GM12878 (cell line): ENCODE measurements around the gene HBD. TPM values are rescaled to one million over a fixed set of nuclear protein-coding genes. Genes with fewer than 3 reads are reported as not detected.

ENCODE experiments used
- ATAC-seq: fragments of 200-7000 bp; cut with Tn5 transposase; 3 replicates; pipeline ENCODE4 v1.9.1; 2020; ENCODE audit warnings: mild to moderate bottlenecking, moderate library complexity
- BruUV-seq: library from RNA; stranded (reverse); fragments of 400-500 nt; replicated peaks from 2 replicates; lab custom pipeline; 2021; lab: Mats Ljungman, UMichigan
- CTCF ChIA-PET: fragments of 300-600 bp; sonication (Branson Sonifier 250); formaldehyde crosslinking; extraction: SDS; loops from one replicate; lab custom pipeline; 2021; ENCODE audit warnings: inconsistent platforms; lab: Yijun Ruan, JAX
- POLR2A ChIA-PET: fragments of 350-600 bp; formaldehyde crosslinking; extraction: SDS; loops from one replicate; lab custom pipeline; 2021; ENCODE audit warnings: inconsistent platforms; lab: Charles Lee
- RAD21 ChIA-PET: fragments of 300-600 bp; sonication (Branson Sonifier 250); formaldehyde crosslinking; loops from one replicate; lab custom pipeline; 2023; ENCODE audit warnings: antibody characterized with exemption; ENCODE audit not compliant: unreplicated experiment; lab: Charles Lee
- SMC1A ChIA-PET: fragments of 300-600 bp; sonication (Branson Sonifier 250); formaldehyde crosslinking; loops from one replicate; lab custom pipeline; 2023; ENCODE audit not compliant: unreplicated experiment, uncharacterized antibody; lab: Charles Lee
- DNase-seq: peaks from one replicate; pipeline ENCODE4 v3.0.0-alpha.2; 2011; ENCODE audit warnings: low read depth, low spot score
- FAIRE-seq: peaks from 3 replicates; lab custom pipeline; 2011; peaks lifted over from hg19 to GRCh38; lab: Jason Lieb, UNC
- H2AFZ ChIP-seq: 2 replicates; pipeline ENCODE4 v1.6.0; 2011; ENCODE audit warnings: low read depth, low read length, control low read depth; ENCODE audit not compliant: control insufficient read depth
- H3K27ac ChIP-seq: 2 replicates; pipeline ENCODE4 v1.5.1; 2011; ENCODE audit warnings: control low read depth; ENCODE audit not compliant: control insufficient read depth, insufficient read depth
- H3K27me3 ChIP-seq, 2 experiments: replicated peaks in 1 of 2; 2 replicates each; pipeline versions ENCODE4 v1.6.0 to v1.6.1; 2011; ENCODE audit warnings: low read length in 1 of 2; ENCODE audit not compliant: control insufficient read depth in 2 of 2, insufficient read depth in 2 of 2
- H3K36me3 ChIP-seq, 2 experiments: 2 replicates each; pipeline ENCODE4 v1.5.1; 2011; ENCODE audit warnings: low read length in 1 of 2; ENCODE audit not compliant: control insufficient read depth in 2 of 2, insufficient read depth in 2 of 2
- H3K4me1 ChIP-seq: 2 replicates; pipeline ENCODE4 v1.6.1; 2011; ENCODE audit warnings: mild to moderate bottlenecking, low read length, moderate library complexity, mixed read lengths; ENCODE audit not compliant: control insufficient read depth, insufficient read depth
- H3K4me2 ChIP-seq: 2 replicates; pipeline ENCODE4 v1.6.0; 2011; ENCODE audit warnings: control low read depth; ENCODE audit not compliant: control insufficient read depth, insufficient read depth
- H3K4me3 ChIP-seq: fragments of 200-600 bp; sonication (generic); 2 replicates; pipeline ENCODE4 v1.5.1; 2016
- H3K79me2 ChIP-seq: 2 replicates; pipeline ENCODE4 v1.6.0; 2011; ENCODE audit warnings: low read length; ENCODE audit not compliant: control insufficient read depth, insufficient read depth
- H3K9ac ChIP-seq: 2 replicates; pipeline ENCODE4 v1.8.0; 2011; ENCODE audit warnings: low read length, control low read depth, mixed read lengths; ENCODE audit not compliant: control insufficient read depth, insufficient read depth
- H3K9me3 ChIP-seq: replicated peaks from 3 replicates; pipeline ENCODE4 v1.5.1; 2011; ENCODE audit warnings: mild to moderate bottlenecking, low read length; ENCODE audit not compliant: control insufficient read depth, insufficient read depth
- H4K20me1 ChIP-seq: 2 replicates; pipeline ENCODE4 v1.6.0; 2011; ENCODE audit not compliant: control insufficient read depth, insufficient read depth
- CBFB ChIP-seq: IDR thresholded peaks from 2 replicates; pipeline ENCODE4 v1.6.1; 2016; ENCODE audit warnings: antibody characterized with exemption, low read depth
- HDAC2 ChIP-seq: fragments of 200-600 bp; sonication (generic); IDR thresholded peaks from 2 replicates; pipeline ENCODE4 v1.6.1; 2017
- NFYB ChIP-seq: IDR thresholded peaks from 2 replicates; pipeline ENCODE4 v1.6.1; 2011; ENCODE audit warnings: low read depth, mild to moderate bottlenecking, low read length, improper control_type of control experiment, moderate library complexity; ENCODE audit not compliant: insufficient read depth
- PML ChIP-seq: IDR thresholded peaks from 2 replicates; pipeline ENCODE4 v1.6.1; 2012; ENCODE audit warnings: low read length, inconsistent platforms
- RAD21 ChIP-seq: IDR thresholded peaks from 2 replicates; pipeline ENCODE4 v1.6.1; 2011; ENCODE audit warnings: mild to moderate bottlenecking, low read depth, low read length, moderate library complexity; ENCODE audit not compliant: insufficient read depth
- SMAD5 ChIP-seq: IDR thresholded peaks from 2 replicates; pipeline ENCODE4 v1.6.1; 2016; ENCODE audit warnings: antibody characterized with exemption, low read depth
- SMC3 ChIP-seq: IDR thresholded peaks from 2 replicates; pipeline ENCODE4 v1.6.1; 2011; ENCODE audit warnings: low read length, improper control_type of control experiment, borderline replicate concordance
- TCF7 ChIP-seq: IDR thresholded peaks from 2 replicates; pipeline ENCODE4 v1.6.1; 2014; ENCODE audit warnings: antibody characterized with exemption, borderline replicate concordance
- WGBS: methylation state at CpG from one replicate; pipeline ENCODE4 v1.1.6; 2016; ENCODE audit warnings: low lambda C conversion rate; ENCODE audit not compliant: insufficient replicate concordance, insufficient coverage; ENCODE audit errors: missing lambda C conversion rate; 5-methylcytosine and 5-hydroxymethylcytosine counted together
- in situ Hi-C: fragments of 300-500 bp; cut with MboI; formaldehyde crosslinking; loops from 9 replicates; pipeline ENCODE4 v1.14.3; 2018; ENCODE audit warnings: mixed read lengths
- intact Hi-C: fragments of 100-400 bp; cut with micrococcal nuclease; formaldehyde crosslinking; loops from one replicate; pipeline ENCODE4 v1.14.2; 2022; ENCODE audit not compliant: unreplicated experiment
- polyA plus RNA-seq, 11 experiments: library from polyadenylated mRNA; depleted of rRNA in 4 of 11; unstranded in 6 of 11; stranded (reverse) in 5 of 11; fragments of >200 nt; fragmentation: Nextera tagmentation in 4 of 11; fragmentation: Illumina TruSeq in 1 of 11; extraction: Ambion mirVana in 4 of 11; extraction: Trizol in 1 of 11; gene quantifications; 1 replicate in 1 of 11; 2 replicates in 10 of 11; pipeline versions ENCODE4 v1.2.1 to v1.2.3, GENCODE V29; 2011 to 2016; ENCODE audit warnings: inconsistent platforms in 2 of 11, missing spikeins in 2 of 11, low read depth in 1 of 11
- total RNA-seq, 4 experiments: library from RNA; depleted of rRNA in 3 of 4; stranded (reverse); fragments of >200 nt in 3 of 4; fragmentation: Illumina TruSeq in 1 of 4; extraction: Trizol in 1 of 4; gene quantifications; 2 replicates each; pipeline versions ENCODE4 v1.2.1 to v1.2.3, GENCODE V29; 2013 to 2021
- TF ChIP-seq, protein P1 (sequence below): fragments of 450-650 bp; IDR thresholded peaks from 2 replicates; pipeline ENCODE4 v1.6.1; 2018; ENCODE audit warnings: mild to moderate bottlenecking, low read depth, moderate library complexity; ENCODE audit not compliant: partially characterized antibody

The HBD gene
- total and polyA plus RNA-seq, 10 of the 15 experiments (the other 5 are each of a cell fraction or from before 2014, with no cell fraction given) = 0.11 to 0.32 TPM; not detected in 8

DNA sequence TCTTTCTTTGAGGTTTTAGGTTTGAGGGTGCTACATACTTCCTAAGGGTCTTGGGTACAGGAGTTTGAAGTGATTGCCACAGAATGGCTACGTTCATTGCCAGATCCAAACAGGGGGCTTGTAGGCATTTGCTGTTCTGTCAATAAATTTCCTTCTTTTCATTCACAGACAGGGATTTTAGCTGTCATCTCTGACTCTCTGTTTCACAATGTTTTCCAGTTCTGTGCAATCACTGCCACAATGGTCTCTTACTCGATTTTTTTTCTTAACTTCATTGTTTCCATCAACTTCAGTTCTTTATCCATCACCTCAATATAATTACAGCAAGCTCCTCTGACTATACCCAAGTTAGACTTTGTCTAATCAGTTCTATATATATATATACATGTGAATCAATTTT is 6.2 kb upstream of the HBD start:
- TF ChIP-seq TCF7 = no peak
- TF ChIP-seq SMAD5 = no peak
- no peak for TF ChIP-seq RAD21
- TF ChIP-seq, protein P1, sequence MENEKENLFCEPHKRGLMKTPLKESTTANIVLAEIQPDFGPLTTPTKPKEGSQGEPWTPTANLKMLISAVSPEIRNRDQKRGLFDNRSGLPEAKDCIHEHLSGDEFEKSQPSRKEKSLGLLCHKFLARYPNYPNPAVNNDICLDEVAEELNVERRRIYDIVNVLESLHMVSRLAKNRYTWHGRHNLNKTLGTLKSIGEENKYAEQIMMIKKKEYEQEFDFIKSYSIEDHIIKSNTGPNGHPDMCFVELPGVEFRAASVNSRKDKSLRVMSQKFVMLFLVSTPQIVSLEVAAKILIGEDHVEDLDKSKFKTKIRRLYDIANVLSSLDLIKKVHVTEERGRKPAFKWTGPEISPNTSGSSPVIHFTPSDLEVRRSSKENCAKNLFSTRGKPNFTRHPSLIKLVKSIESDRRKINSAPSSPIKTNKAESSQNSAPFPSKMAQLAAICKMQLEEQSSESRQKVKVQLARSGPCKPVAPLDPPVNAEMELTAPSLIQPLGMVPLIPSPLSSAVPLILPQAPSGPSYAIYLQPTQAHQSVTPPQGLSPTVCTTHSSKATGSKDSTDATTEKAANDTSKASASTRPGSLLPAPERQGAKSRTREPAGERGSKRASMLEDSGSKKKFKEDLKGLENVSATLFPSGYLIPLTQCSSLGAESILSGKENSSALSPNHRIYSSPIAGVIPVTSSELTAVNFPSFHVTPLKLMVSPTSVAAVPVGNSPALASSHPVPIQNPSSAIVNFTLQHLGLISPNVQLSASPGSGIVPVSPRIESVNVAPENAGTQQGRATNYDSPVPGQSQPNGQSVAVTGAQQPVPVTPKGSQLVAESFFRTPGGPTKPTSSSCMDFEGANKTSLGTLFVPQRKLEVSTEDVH = no peak
- no peak for TF ChIP-seq SMC3
- no peak for TF ChIP-seq HDAC2
- TF ChIP-seq PML = no peak
- TF ChIP-seq CBFB = no peak
- TF ChIP-seq NFYB = no peak
- Histone ChIP-seq H3K4me3 (no peak overlapping the region), H3K36me3 (no peaks in the 10 kb centered on the region), H4K20me1 (no peaks in the 10 kb centered on the region), H3K4me2 (no peak overlapping the region), H3K9me3 (no peaks in the 10 kb centered on the region), H3K79me2 (no peaks in the 10 kb centered on the region), H2AFZ (no peak overlapping the region), H3K27me3 (no peaks in the 10 kb centered on the region; a peak in 1 of 4 replicates), H3K9ac (no peak overlapping the region), H3K27ac (no peak overlapping the region), H3K4me1 (no peaks in the 10 kb centered on the region)
- BruUV-seq = no TSS peak
- ATAC-seq (no peak), DNase-seq (no peak), FAIRE-seq (no peak)
- in situ Hi-C loops = no loop called here
- intact Hi-C loops = no loop called here
- ChIA-PET CTCF (interaction anchor here (1.4 kb wide), 1 partner anchor 39 kb away, joined by 4 read pairs; the partner anchor contains the start of gene OR51V1), RAD21 (no interaction called here), SMC1A (interaction anchor here (1.0 to 1.4 kb wide), 2 partner anchors 50 to 130 kb away, joined by 3 to 4 read pairs; no protein-coding TSS in a partner anchor), POLR2A (no interaction called here)
- whole genome bisulfite sequencing = 0% methylated on average over 2 of the region's 2 CpGs
